CD4-positive, alpha-beta T cell treated with Interleukin-12 subunit alpha and Interleukin-12 subunit beta, for 1 hour (primary cell): ENCODE data around the gene LTBP4.
A peak's percentile ranks its signal among the peaks of the same experiment; 100 is the strongest.

Experiments used
- DNase-seq: peaks from one replicate; pipeline ENCODE4 v3.0.0-alpha.2; 2020

Gene LTBP4

DNA sequence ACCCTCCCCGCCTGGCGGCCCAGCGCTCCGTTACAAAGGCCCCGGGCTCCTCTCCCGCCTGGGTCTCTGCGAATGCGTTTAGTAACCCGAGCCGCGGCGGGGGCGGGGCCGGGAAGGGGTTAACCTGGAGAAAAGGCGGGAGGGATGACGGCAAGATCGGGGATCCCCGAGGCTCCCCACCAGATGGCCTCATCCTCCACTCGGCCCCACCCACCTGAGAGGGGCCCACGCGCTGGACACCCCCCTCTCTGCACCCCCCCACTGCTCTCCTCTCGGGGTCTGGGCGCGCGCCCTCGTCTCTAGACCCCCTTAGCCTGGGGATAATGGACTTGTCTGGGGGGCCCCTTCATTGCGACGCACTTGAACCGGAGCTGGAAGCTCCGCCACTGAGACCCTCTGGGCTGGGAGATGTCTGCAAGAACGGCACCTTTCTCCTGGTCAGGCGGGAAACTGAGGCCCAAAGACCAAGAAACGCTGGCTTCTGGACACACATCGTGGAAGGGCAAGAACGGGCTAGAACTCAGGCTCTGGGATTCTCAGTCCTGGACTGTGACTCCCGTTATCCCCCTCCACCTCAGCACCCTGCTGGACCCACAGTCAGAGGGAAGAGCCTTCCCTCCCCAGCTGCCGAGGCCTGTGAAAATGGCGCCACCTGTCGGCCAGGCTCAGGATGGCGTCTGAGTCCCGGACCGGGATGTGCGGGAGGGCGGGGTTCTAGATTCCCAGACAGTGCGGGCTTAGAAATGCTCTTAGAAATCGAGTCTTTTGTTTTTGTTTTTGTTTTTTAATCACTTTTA lies 2.9 kb upstream of the LTBP4 start:
- peak; percentile 84 for DNase-seq

DNA sequence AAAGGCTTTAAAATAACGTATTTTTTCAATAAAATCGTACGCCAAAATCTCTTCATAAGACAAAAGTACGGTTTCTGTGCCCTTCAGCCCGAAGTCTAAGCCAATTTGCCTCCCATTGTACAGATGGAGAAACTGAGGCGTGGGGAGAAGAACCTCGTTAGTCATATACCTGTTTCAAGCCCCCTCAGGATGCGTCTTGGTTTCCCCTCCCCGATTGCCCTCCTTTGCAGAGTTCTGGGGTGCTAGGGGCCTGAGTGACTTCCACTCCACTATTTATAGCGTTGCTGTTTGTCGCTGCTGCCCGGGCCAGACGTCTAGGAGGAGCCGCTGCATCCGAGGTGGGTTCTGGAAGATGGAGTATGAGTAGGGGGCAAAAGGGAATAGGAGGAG lies 2.3 kb upstream of the LTBP4 start:
- DNase-seq = no peak

DNA sequence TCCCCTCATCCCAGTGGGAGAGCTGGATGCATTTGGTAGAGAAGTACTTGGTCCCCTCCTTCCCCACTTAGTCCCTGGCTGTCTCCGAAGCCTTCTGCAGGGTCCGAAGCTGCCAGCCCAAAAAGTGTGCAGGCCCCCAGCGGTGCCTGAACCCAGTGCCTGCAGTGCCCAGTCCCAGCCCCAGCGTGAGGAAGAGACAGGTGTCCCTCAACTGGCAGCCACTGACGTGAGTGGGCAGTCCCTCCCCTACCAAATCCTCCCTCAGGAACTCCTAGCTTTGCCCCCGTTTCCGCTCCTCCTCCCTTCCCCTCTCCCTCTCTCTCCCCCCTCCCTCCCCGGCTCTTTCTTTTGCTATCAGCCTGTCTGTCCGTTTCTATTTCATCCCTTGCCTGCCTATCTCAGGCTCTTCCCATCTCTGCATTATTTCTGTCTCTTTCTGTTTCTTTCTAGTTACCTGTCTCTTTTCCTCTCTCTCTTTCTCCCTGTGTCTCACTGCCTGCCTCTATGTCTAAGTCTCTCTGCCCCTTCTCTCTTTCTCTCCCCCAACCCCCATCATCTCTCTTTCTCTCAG lies 1.8 kb upstream of the LTBP4 start:
- peak; percentile 42 for DNase-seq

DNA sequence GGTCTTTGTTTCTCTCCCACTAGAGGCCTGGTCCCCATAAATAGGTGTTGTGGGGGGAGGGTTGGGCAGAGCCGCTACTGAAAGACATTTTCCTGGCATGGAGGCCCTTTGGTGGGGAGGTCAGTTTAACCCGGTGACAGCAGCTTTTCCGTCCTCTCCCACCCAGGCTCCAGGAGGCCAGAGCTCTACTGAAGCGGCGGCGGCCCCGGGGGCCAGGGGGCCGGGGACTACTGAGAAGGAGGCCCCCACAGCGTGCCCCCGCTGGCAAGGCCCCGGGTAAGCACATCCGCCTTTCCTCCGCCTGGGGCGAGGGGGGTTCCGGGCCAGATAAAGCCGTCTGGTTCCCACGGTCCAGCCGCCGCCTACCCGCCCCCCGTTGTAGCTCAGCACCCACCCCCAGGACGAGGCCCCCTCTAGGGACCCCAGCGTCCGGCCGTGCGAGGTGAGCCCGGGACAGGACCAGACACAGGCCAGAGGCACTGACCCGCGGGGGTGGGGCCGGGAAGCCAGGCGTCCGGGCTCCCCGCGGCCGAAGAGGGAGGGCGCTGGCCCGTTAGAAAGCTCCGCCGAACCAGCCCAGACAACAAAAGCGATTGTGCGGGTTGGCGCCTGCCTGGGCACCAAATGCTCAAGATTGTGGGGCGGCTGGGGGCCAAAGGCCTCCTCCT lies 1.1 kb upstream of the LTBP4 start:
- DNase-seq = no peak

DNA sequence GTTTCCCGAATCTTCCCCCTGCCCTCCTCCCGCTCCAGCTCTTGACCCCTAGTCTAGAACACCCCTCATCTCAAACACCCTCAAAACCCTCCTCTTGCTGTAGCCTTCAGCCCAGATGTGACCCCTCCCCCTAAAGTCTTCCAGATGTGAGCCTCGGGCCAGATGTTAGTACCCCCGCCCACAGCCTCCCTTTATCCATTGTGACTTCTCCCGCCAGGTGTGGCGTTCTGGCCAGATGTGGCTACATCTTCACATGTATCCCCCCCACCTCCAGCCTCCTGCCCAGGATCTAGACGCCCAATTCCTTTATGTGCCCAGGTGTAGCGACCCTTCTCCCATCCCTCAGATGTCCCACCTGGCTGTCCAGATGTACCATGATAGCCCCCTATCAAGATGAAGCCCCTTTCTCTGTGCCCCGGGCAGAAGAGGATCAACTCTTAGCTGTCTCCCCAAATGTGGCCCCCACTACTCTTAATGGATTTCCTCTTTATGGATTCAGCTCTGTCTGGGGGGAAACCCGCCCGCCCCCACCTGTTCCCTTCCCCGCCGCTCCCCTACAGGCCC lies 517 bp upstream of the LTBP4 start:
- no peak for DNase-seq

DNA sequence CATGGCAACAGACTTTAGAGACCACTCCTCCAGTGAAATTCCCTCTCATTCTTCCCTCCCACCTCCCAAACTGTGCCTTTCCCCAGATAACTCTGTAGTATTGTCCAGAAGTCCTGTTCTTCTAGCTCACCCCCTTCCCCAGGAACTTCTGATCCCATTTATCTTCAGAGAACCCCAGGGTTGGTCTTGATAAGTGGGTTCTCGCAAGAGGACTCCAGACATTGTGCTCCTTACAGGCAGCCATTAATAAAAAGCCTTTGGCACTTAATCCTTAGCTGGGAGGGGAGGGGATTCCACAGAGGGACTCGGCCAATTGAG lies 1.9 kb downstream of the LTBP4 start:
- DNase-seq = no peak

DNA sequence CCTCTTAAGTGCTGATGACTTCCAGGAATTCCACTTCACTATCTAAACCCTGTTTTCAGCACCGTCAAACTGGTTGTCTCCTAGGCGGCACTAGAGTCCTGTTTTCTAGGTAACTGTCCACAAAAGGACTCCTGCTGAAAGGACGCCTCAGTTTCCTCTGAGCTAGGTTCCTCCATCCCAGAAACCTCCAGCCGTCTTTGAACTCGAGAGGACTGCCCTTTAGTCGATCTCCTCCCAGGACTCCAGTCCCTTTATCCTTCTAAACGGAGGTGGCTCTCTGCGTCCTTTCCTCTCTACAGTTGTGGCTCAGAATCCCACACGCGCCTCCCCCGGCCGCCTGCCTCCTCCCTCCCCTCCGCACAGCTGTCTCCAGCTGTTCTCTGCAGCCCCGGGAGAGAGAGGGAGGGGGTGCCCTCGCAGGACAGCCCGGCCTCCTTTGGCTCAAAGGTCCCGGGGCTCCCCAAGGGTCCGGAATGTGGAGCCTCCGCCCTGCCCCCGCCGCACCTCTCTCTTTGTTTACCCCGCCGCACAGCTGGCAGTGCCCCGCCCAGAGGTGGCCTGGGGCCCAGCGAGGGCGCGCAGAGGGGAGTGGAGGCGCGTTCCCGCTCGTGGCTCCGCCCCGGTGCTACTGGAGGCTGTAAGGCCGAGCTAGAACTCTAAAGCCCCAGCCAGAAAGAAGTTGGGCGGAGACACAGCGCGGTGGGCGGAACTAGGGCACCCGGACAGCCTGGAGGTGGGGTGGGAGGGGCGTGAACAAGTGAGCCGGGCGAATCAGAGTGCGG lies 2.4 kb downstream of the LTBP4 start:
- DNase-seq = peak; percentile 99

DNA sequence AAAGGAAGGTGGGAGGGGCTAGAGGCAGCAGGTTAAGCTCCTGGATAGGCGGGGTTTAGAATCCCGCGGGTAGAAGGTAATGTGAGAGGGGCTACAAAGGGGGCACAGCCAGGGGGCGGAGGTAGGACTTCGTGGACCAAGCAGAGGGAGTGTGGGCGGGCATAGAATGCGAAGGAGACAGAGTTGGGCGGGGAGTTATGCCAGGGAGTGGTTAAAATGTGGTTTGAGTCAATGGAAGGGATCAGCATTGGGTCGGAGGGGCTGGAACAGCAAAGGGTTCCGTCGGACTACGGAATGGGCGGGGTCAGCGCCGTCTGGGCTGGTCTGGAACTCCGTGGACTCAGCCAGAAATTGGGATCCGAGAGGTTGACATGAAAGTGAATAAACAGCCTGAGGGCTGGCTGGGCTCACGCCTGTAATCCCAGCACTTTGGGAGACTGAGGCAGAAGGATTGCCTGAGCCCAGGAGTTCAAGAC lies 3.0 kb downstream of the LTBP4 start:
- DNase-seq = no peak

DNA sequence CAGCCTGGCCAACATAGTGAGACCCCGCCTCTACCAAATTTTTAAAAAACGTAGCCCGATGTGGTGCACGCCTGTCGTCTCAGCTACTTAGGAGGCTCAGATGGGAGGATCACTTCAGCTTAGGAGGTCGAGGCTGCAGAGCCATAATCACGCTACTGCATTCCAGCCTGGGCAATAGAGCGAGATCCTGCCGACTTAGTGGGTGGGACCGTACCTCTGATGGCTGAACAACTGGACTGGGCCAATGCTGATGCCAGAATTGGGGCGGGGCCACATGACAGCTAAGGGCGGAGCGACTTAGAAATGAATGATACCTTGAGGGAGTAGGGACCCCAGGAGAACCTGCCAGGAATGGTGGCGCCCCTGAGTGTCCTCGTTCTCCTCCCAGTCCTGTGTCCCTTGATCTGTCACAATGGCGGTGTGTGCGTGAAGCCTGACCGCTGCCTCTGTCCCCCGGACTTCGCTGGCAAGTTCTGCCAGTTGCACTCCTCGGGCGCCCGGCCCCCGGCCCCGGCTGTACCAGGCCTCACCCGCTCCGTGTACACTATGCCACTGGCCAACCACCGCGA lies 3.6 kb downstream of the LTBP4 start:
- no peak for DNase-seq

DNA sequence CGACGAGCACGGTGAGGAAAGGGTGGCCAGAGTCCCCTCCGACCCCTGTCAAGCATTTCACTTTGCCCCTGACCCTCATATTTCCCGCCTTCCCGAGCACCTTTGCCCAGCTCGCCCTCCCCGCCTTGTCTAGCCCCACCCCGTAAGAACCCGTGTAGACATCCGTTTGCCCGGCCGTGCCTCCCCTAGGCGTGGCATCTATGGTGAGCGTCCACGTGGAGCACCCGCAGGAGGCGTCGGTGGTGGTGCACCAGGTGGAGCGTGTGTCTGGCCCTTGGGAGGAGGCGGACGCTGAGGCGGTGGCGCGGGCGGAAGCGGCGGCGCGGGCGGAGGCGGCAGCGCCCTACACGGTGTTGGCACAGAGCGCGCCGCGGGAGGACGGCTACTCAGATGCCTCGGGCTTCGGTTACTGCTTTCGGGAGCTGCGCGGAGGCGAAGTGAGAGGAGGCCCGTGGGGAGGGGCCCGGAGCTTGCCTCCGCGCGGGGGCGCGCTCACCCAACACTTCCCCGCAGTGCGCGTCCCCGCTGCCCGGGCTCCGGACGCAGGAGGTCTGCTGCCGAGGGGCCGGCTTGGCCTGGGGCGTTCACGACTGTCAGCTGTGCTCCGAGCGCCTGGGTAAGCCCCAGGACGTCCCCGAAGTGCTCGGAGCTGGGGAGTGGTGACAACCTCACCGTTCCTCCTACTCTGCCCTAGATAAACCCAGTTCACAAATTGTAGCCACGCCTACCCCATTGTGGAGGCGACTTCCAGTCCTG lies 4.2 kb downstream of the LTBP4 start:
- peak; percentile 90 for DNase-seq

DNA sequence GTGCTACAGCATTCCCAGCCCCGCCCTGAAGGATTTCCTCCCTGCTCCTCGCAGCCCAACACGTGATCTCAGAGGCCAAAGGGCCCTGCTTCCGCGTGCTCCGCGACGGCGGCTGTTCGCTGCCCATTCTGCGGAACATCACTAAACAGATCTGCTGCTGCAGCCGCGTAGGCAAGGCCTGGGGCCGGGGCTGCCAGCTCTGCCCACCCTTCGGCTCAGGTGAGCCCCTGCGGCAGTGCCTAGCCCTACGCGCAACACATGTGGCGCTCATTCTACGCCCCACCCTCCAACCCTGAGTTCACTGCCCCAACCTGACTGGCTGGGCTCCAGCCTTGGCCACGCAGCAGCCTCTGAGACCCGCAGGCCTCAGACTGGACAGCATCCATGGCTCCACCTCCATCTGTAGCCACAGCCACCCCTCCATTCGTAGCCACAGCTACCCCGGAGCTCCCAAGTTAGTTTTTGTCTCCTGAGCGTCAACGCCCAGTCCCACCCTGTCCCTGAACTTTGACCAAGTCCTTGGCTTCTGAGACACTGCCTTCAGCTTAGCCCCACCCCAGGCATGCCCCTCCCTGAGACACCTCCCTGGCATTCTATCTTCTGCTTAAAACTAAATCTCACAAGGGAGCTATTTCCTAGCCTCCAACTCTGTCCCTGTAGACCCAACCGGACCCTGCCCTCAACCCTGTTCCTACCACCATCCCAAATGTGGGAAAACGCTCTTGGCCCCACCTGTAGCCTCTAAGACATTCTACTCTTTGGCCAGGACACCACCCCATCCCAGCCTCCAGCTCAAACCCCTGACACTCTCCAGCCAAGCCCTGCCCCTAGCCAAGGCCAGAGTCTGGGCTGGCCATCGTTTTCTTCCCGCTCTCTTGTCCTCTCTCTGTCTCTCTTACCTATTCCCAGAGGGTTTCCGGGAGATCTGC lies 6.4 kb downstream of the LTBP4 start:
- DNase-seq = no peak

DNA sequence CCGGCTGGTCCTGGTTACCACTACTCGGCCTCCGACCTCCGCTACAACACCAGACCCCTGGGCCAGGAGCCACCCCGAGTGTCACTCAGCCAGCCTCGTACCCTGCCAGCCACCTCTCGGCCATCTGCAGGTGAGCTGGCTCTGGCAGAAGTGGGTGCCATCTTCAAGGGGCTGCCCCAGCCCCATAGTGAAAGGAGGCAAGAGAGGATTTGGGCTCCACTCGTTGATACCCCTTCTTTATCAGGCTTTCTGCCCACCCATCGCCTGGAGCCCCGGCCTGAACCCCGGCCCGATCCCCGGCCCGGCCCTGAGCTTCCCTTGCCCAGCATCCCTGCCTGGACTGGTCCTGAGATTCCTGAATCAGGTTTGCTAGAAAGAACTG lies 7.1 kb downstream of the LTBP4 start:
- no peak for DNase-seq

DNA sequence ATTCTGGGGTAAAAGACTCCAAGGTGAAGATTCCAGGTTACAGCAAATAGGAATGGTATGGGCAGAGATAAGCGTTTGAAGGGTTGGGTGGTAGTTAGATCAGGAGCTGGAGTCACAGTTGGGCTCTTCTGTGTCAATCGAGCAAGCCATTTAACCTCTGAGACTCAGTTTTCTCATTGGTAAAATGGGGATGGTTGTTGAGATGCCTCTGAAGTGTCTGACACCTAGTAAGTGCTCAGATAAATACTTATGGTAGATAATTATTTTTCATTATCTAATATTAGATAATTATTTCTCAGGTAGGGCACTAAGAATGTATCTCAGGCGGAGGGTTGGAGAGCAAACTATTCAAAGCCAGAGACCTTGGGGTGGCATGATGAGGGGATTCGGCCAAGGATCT lies 7.8 kb downstream of the LTBP4 start:
- no peak for DNase-seq

DNA sequence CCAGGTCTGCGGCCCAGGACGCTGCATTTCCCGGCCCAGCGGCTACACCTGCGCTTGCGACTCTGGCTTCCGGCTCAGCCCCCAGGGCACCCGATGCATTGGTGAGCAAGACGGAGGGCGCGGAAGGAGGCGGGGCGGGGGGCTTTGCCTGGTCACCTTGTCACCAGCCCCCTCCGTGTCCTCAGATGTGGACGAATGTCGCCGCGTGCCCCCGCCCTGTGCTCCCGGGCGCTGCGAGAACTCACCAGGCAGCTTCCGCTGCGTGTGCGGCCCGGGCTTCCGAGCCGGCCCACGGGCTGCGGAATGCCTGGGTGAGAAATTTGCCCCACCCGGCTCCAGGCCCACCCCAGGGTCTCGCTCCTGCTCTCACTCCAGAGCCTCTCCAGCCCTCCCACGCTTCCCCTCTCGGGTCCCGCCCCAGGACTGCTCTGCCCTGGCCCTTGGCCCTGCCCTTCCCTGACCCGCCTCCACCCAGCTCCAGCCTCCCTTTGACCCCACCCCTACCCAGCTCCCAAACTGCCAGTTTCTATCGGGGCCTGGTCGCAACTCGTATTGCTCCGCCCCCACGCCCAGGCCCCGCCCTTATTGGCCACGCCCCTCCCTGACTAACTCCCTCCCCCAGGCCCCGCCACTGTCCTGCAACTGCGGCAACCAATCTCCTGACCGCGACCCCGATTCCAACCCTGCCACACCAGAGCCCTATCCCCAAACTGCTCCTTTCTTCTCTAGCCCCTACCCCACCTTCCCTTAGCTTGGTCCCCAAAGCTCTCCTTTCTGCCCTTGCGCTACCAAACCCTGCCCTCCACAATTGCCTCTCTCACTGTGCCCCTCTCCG lies 8.6 kb downstream of the LTBP4 start:
- DNase-seq = peak; percentile 89

DNA sequence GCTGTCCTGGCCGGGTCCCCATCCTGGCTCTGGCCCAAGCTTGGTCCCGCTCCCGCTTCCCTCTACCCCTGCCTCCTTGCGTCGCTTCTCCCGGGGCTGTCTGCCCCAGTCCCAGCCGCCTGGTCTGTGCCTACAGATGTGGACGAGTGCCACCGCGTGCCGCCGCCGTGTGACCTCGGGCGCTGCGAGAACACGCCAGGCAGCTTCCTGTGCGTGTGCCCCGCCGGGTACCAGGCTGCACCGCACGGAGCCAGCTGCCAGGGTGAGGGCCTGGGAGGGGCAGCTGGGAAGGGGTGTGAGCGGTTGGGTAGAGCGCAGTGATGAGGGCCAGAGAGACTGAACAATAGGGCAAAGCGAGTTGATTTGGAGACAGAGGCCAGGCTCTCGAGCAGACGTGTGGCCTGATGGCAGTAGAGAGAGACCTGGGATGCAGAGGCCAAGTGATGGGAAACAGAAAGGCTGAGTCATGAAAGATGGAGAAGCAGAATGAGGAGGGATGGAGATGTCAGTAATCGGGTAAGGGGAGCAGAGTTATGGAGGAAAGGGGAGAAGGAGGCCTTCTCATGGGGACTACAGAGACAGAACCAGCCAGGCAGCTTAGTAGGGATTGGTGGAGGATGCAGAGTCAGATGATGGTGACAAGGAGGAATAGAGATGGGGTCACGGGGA lies 9.4 kb downstream of the LTBP4 start:
- DNase-seq = peak; percentile 77

DNA sequence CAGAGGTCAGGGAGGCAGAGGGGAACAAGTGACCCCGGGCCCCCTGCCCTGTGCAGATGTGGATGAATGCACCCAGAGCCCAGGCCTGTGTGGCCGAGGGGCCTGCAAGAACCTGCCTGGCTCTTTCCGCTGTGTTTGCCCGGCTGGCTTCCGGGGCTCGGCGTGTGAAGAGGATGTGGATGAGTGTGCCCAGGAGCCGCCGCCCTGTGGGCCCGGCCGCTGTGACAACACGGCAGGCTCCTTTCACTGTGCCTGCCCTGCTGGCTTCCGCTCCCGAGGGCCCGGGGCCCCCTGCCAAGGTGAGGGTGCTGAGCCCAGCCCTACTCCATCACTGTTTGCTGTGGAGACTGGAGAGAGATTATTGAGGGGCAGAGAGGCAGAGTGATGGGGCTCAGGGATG lies 9.9 kb downstream of the LTBP4 start:
- peak; percentile 37 for DNase-seq

DNA sequence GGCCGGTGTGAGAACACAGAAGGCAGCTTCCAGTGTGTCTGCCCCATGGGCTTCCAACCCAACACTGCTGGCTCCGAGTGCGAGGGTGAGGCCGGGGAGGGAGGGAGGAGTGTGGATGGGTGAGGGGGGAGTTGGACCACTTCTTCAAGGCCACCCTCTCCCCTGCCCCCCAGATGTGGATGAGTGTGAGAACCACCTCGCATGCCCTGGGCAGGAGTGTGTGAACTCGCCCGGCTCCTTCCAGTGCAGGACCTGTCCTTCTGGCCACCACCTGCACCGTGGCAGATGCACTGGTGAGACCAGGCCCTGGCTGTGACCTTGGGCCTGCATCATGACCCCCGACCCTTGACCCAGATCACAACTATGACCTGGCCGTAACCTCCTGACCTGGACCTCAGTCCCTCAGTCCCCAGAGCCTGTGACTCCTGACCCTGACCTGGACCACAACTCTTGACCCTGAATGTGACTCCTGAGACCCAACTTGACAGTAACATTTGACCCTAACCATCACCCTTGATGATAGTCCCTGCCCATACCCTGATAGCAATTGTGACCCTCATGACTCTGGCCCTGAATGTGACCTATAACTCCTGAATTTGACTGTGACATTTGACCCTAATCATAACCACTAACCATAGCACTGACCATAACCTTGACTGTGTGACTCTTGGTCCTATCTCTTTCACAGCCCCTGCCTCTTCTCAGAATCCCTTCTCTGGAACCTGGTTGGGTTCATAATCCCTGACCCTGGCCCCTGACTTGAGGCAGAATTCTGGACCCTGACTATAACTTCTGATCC lies 10.9 kb downstream of the LTBP4 start:
- no peak for DNase-seq
